ENCODE data around the gene UTS2B. TPM values are rescaled to one million over a fixed set of nuclear protein-coding genes. Genes with fewer than 3 reads are reported as not detected.

Gene UTS2B
- polyA plus RNA-seq, 1 of the 3 experiments (the other 2 are of a cell fraction), result 0.03 TPM

GRCh38 chr3:191244242-191244867, 86.0 kb downstream of the UTS2B start:
- Histone ChIP-seq H3K4me2 (no peak overlapping the region), H2AFZ (ENCODE audit: low read depth) (no peak overlapping the region)

More at GRCh38 chr3:191244242-191244867, 86.0 kb downstream of the UTS2B start:
- Histone ChIP-seq H4K20me1 (ENCODE audit: insufficient read depth) (no peaks in the 10 kb centered on the region), H3K27me3 (ENCODE audit: insufficient read depth) (no peaks in the 10 kb centered on the region), H3K9me3 (no peaks in the 10 kb centered on the region), H3K27ac (ENCODE audit: low read depth in 2 of 2, low read length in 1 of 2) (no peak overlapping the region), H3K9ac (no peak overlapping the region), H3K79me2 (ENCODE audit: insufficient read depth) (no peaks in the 10 kb centered on the region), H3K4me1 (ENCODE audit: control insufficient read depth in 1 of 2, insufficient read depth in 2 of 2, low read depth in 1 of 2, low read length in 1 of 2) (peaks cover 0 to 12% of the 10 kb centered on the region in 2 experiments; a peak in 1 of 4 replicates), H3K9me2 (no peaks in the 10 kb centered on the region), H3F3A (replicated peaks; ENCODE audit: insufficient read depth) (peaks cover 10% of the 10 kb centered on the region), H3K4me3 (ENCODE audit: low read depth in 2 of 2, low read length in 1 of 2) (no peak overlapping the region), H3K36me3 (replicated peaks in 1 of 2; ENCODE audit: control insufficient read depth in 1 of 2, insufficient read depth in 2 of 2, low read length in 1 of 2) (no peaks in the 10 kb centered on the region)
- CTCF ChIA-PET, result interaction anchor here (0.8 to 1.6 kb wide), 6 partner anchors 9 to 692 kb away, joined by 3 to 4 read pairs (median 3); no protein-coding TSS in a partner anchor
- POLR2A ChIA-PET, result no interaction called here
- TF ChIP-seq TAF1 (IDR thresholded peaks at IDR 0.05; ENCODE audit: borderline replicate concordance, low read depth, low read length) (no peak), CTCF (IDR thresholded peaks at IDR 0.05) (peak; percentile 64), ELF1 (IDR thresholded peaks at IDR 0.05) (no peak), REST (IDR thresholded peaks at IDR 0.05; ENCODE audit: low read depth, low read length) (no peak), RCOR1 (IDR thresholded peaks at IDR 0.05; ENCODE audit: low read length) (no peak), MEF2A (IDR thresholded peaks at IDR 0.05; ENCODE audit: borderline replicate concordance, low read depth) (no peak), USF1 (IDR thresholded peaks at IDR 0.05; ENCODE audit: borderline replicate concordance, low read depth) (no peak), PBX3 (IDR thresholded peaks at IDR 0.05) (no peak), FOXJ3 (CRISPR knock-in tag; IDR thresholded peaks at IDR 0.05) (no peak), GATA2 (CRISPR knock-in tag; IDR thresholded peaks at IDR 0.05) (no peak), CHD2 (IDR thresholded peaks at IDR 0.05; ENCODE audit: low read length, partially characterized antibody) (no peak), FOSL2 (IDR thresholded peaks at IDR 0.05; ENCODE audit: borderline replicate concordance, low read depth) (no peak), GABPA (IDR thresholded peaks at IDR 0.05; ENCODE audit: low read depth) (no peak), FOXM1 (IDR thresholded peaks at IDR 0.05; ENCODE audit: low read depth) (no peak), IRF3 (IDR thresholded peaks at IDR 0.05; ENCODE audit: low read depth, low read length) (no peak), RXRA (IDR thresholded peaks at IDR 0.05; ENCODE audit: borderline replicate concordance, low read depth) (no peak), NFIC (IDR thresholded peaks at IDR 0.05; ENCODE audit: borderline replicate concordance) (no peak), ZBTB33 (IDR thresholded peaks at IDR 0.05; ENCODE audit: borderline replicate concordance, low read depth) (no peak), EP300 (IDR thresholded peaks at IDR 0.05; ENCODE audit: borderline replicate concordance in 1 of 2, low read depth in 1 of 2, low read length in 1 of 2) (no peak), SMC3 (IDR thresholded peaks at IDR 0.05; ENCODE audit: low read depth, low read length) (0 out of 2 replicates have a peak, but pooled peaks have one; percentile 25), RAD21 (IDR thresholded peaks at IDR 0.05; ENCODE audit: low read length) (peak; percentile 51), RFX5 (IDR thresholded peaks at IDR 0.05; ENCODE audit: low read length) (no peak), SIN3A (IDR thresholded peaks at IDR 0.05; ENCODE audit: borderline replicate concordance, low read depth, low read length) (no peak)
- 4% methylated on average over 2 of the region's 2 CpGs for WGBS (ENCODE audit: low lambda C conversion rate)
- DNase-seq, result peak; percentile 19
